WTC11 (cell line): ENCODE data around the gene TMEM40. TPM values are rescaled to one million over a fixed set of nuclear protein-coding genes. Genes with fewer than 3 reads are reported as not detected.

Experiments
- ATAC-seq: fragments of 200-7000 bp; cut with Tn5 transposase; 2 replicates; pipeline ENCODE4 v1.10.0; 2021; ENCODE audit warnings: mild to moderate bottlenecking, moderate library complexity
- CTCF ChIA-PET: fragments of 300-600 bp; sonication (Branson Sonifier 250); formaldehyde crosslinking; loops from one replicate; lab custom pipeline; 2021; ENCODE audit warnings: antibody characterized with exemption; lab: Charles Lee
- POLR2A ChIA-PET: fragments of 350-600 bp; sonication (Branson Sonifier 250); formaldehyde crosslinking; loops from one replicate; lab custom pipeline; 2021; ENCODE audit warnings: antibody characterized with exemption; lab: Charles Lee
- DNase-seq: peaks from one replicate; pipeline ENCODE4 v3.0.0; 2021; ENCODE audit warnings: low spot score
- H3K27ac Mint-ChIP-seq: 2 replicates; pipeline ENCODE4 v1.8.0; 2021; ENCODE audit warnings: mixed read lengths
- H3K27me3 Mint-ChIP-seq: 2 replicates; pipeline ENCODE4 v1.8.0; 2021; ENCODE audit warnings: low read depth, mild to moderate bottlenecking, moderate library complexity, mixed read lengths
- H3K36me3 Mint-ChIP-seq: 2 replicates; pipeline ENCODE4 v1.8.0; 2021; ENCODE audit warnings: mixed read lengths
- H3K4me1 Mint-ChIP-seq: 2 replicates; pipeline ENCODE4 v1.8.0; 2022; ENCODE audit warnings: mixed read lengths
- H3K4me3 Mint-ChIP-seq: 2 replicates; pipeline ENCODE4 v1.8.0; 2021; ENCODE audit warnings: mild to moderate bottlenecking, moderate library complexity, mixed read lengths
- H3K9me3 Mint-ChIP-seq: 2 replicates; pipeline ENCODE4 v1.8.0; 2021; ENCODE audit warnings: mixed read lengths
- CREB1 ChIP-seq: sonication (generic); formaldehyde crosslinking; IDR thresholded peaks from 2 replicates; pipeline ENCODE4 v1.8.0; 2023; ENCODE audit warnings: mild to moderate bottlenecking, missing genetic modification reagents
- CREM ChIP-seq: sonication (generic); formaldehyde crosslinking; IDR thresholded peaks from 2 replicates; pipeline ENCODE4 v1.8.1; 2022; ENCODE audit warnings: mild to moderate bottlenecking, missing genetic modification reagents, moderate library complexity
- E2F1 ChIP-seq: sonication (generic); formaldehyde crosslinking; IDR thresholded peaks from 2 replicates; pipeline ENCODE4 v1.8.0; 2022; ENCODE audit warnings: mild to moderate bottlenecking, missing genetic modification reagents
- EMX1 ChIP-seq: fragments of 250-450 bp; sonication (Bioruptor Pico); IDR thresholded peaks from 2 replicates; pipeline ENCODE4 v1.8.0; 2021; ENCODE audit warnings: mild to moderate bottlenecking
- ESRRA ChIP-seq: sonication (generic); formaldehyde crosslinking; IDR thresholded peaks from 2 replicates; pipeline ENCODE4 v1.8.1; 2022; ENCODE audit warnings: mild to moderate bottlenecking, missing genetic modification reagents, borderline replicate concordance
- ETV6 ChIP-seq: sonication (generic); formaldehyde crosslinking; IDR thresholded peaks from 2 replicates; pipeline ENCODE4 v1.8.1; 2022; ENCODE audit warnings: mild to moderate bottlenecking, missing genetic modification reagents
- GABPB1 ChIP-seq: sonication (generic); formaldehyde crosslinking; IDR thresholded peaks from 2 replicates; pipeline ENCODE4 v1.8.1; 2023; ENCODE audit warnings: mild to moderate bottlenecking, missing genetic modification reagents
- GRHL2 ChIP-seq: fragments of 250-450 bp; sonication (Bioruptor Pico); IDR thresholded peaks from 2 replicates; pipeline ENCODE4 v1.8.0; 2022; ENCODE audit warnings: mild to moderate bottlenecking, moderate library complexity; ENCODE audit not compliant: insufficient replicate concordance, severe bottlenecking
- GTF2I ChIP-seq: fragments of 250-450 bp; sonication (Bioruptor Pico); conservative IDR thresholded peaks from 2 replicates; pipeline ENCODE4 v1.4.0; 2021; ENCODE audit warnings: mild to moderate bottlenecking
- HMGXB4 ChIP-seq: sonication (generic); formaldehyde crosslinking; IDR thresholded peaks from 2 replicates; pipeline ENCODE4 v1.8.1; 2023; ENCODE audit warnings: mild to moderate bottlenecking, moderate library complexity, missing genetic modification reagents
- JUN ChIP-seq: sonication (generic); formaldehyde crosslinking; IDR thresholded peaks from 2 replicates; pipeline ENCODE4 v1.8.0; 2023; ENCODE audit warnings: mild to moderate bottlenecking, missing genetic modification reagents
- NR1H2 ChIP-seq: sonication (generic); formaldehyde crosslinking; IDR thresholded peaks from 2 replicates; pipeline ENCODE4 v1.9.0; 2021; ENCODE audit warnings: mild to moderate bottlenecking, moderate library complexity, missing genetic modification reagents
- OVOL2 ChIP-seq: fragments of 250-450 bp; sonication (Bioruptor Pico); IDR thresholded peaks from 2 replicates; pipeline ENCODE4 v1.9.0; 2021; ENCODE audit warnings: mild to moderate bottlenecking, borderline replicate concordance
- RORB ChIP-seq: fragments of 250-450 bp; sonication (Bioruptor Pico); IDR thresholded peaks from 2 replicates; pipeline ENCODE4 v1.9.0; 2021; ENCODE audit warnings: mild to moderate bottlenecking
- SMAD3 ChIP-seq: sonication (generic); formaldehyde crosslinking; IDR thresholded peaks from 2 replicates; pipeline ENCODE4 v1.8.0; 2022; ENCODE audit warnings: missing genetic modification reagents, mild to moderate bottlenecking, borderline replicate concordance
- SMAD4 ChIP-seq: sonication (generic); formaldehyde crosslinking; IDR thresholded peaks from 2 replicates; pipeline ENCODE4 v1.8.0; 2022; ENCODE audit warnings: mild to moderate bottlenecking, missing genetic modification reagents
- SOX15 ChIP-seq: fragments of 250-450 bp; sonication (Bioruptor Pico); IDR thresholded peaks from 2 replicates; pipeline ENCODE4 v1.9.0; 2021; ENCODE audit warnings: mild to moderate bottlenecking
- TEAD4 ChIP-seq: sonication (generic); formaldehyde crosslinking; IDR thresholded peaks from 2 replicates; pipeline ENCODE4 v1.8.0; 2022; ENCODE audit warnings: mild to moderate bottlenecking, missing genetic modification reagents
- USF1 ChIP-seq: sonication (generic); formaldehyde crosslinking; IDR thresholded peaks from 2 replicates; pipeline ENCODE4 v1.8.0; 2022; ENCODE audit warnings: mild to moderate bottlenecking, missing genetic modification reagents
- ZMAT4 ChIP-seq: fragments of 250-450 bp; sonication (Bioruptor Pico); IDR thresholded peaks from 2 replicates; pipeline ENCODE4 v1.9.0; 2021; ENCODE audit warnings: mild to moderate bottlenecking
- ZNF263 ChIP-seq: sonication (generic); formaldehyde crosslinking; IDR thresholded peaks from 2 replicates; pipeline ENCODE4 v1.8.1; 2022; ENCODE audit warnings: low read depth, mild to moderate bottlenecking, moderate library complexity, missing genetic modification reagents
- ZNF396 ChIP-seq: fragments of 250-450 bp; sonication (Bioruptor Pico); IDR thresholded peaks from 2 replicates; pipeline ENCODE4 v1.8.0; 2021; ENCODE audit warnings: mild to moderate bottlenecking, moderate library complexity, borderline replicate concordance
- ZNF416 ChIP-seq: fragments of 250-450 bp; sonication (Bioruptor Pico); IDR thresholded peaks from 2 replicates; pipeline ENCODE4 v1.9.0; 2021; ENCODE audit warnings: mild to moderate bottlenecking, inconsistent platforms
- ZNF671 ChIP-seq: fragments of 250-450 bp; sonication (Bioruptor Pico); IDR thresholded peaks from 2 replicates; pipeline ENCODE4 v1.8.0; 2021; ENCODE audit warnings: mild to moderate bottlenecking
- total RNA-seq: library from RNA; stranded (reverse); gene quantifications from 3 replicates; pipeline ENCODE4 v1.2.3, GENCODE V29; 2021

The TMEM40 gene
- total RNA-seq, 1 experiment from 2014 or later, result 0.17 TPM

- Mint-ChIP-seq H3K4me1 (no peaks in the 10 kb centered on the region; the same call in 1 of the 2 replicates), H3K36me3 (no peaks in the 10 kb centered on the region), H3K27ac (no peak overlapping the region), H3K4me3 (no peak overlapping the region), H3K9me3 (peaks cover 17% of the 10 kb centered on the region), H3K27me3 (peaks cover 4% of the 10 kb centered on the region)
- CTCF ChIA-PET, result no interaction called here
- TF ChIP-seq SOX15 (CRISPR knock-in tag) (no peak), ZNF416 (CRISPR knock-in tag) (no peak), NR1H2 (CRISPR knock-in tag) (no peak), TEAD4 (no peak), HMGXB4 (CRISPR knock-in tag) (no peak), OVOL2 (CRISPR knock-in tag) (no peak), SMAD3 (CRISPR knock-in tag) (no peak), GABPB1 (CRISPR knock-in tag) (no peak), USF1 (CRISPR knock-in tag) (no peak), EMX1 (CRISPR knock-in tag) (no peak), E2F1 (CRISPR knock-in tag) (no peak), ETV6 (CRISPR knock-in tag) (no peak), ESRRA (CRISPR knock-in tag) (no peak), ZNF671 (no peak), ZMAT4 (CRISPR knock-in tag) (no peak)
- ATAC-seq, result no peak
- DNase-seq, result peak; percentile 14
- POLR2A ChIA-PET, result no interaction called here
These were observed 29.9 kb downstream of the TMEM40 start for GRCh38 chr3:12729051-12729651.

- DNase-seq, result no peak
- TF ChIP-seq GRHL2 (CRISPR knock-in tag), result no peak
- Mint-ChIP-seq H3K36me3 (no peaks in the 10 kb centered on the region), H3K27ac (no peak overlapping the region), H3K27me3 (peaks cover 4% of the 10 kb centered on the region), H3K4me1 (no peaks in the 10 kb centered on the region; the same call in 1 of the 2 replicates), H3K4me3 (no peak overlapping the region), H3K9me3 (peaks cover 17% of the 10 kb centered on the region)
- ChIA-PET CTCF (interaction anchor here (0.7 kb wide), 1 partner anchor 135 kb away, joined by 4 read pairs; no protein-coding TSS in a partner anchor), POLR2A (no interaction called here)
- ATAC-seq, result no peak
These were observed 31.1 kb downstream of the TMEM40 start for GRCh38 chr3:12727937-12728336.

GRCh38 chr3:12727481-12727880, 31.6 kb downstream of the TMEM40 start:
- H3K36me3 Mint-ChIP-seq, result no peaks in the 10 kb centered on the region
- no peak for ATAC-seq
- DNase-seq, result no peak
- H3K27ac Mint-ChIP-seq, result no peak overlapping the region
- ChIA-PET CTCF (interaction anchor here (0.7 kb wide), 1 partner anchor 184 kb away, joined by 3 read pairs; no protein-coding TSS in a partner anchor), POLR2A (no interaction called here)
- H3K9me3 Mint-ChIP-seq, result peaks cover 13% of the 10 kb centered on the region
- H3K4me3 Mint-ChIP-seq, result no peak overlapping the region
- H3K27me3 Mint-ChIP-seq, result peaks cover 4% of the 10 kb centered on the region
- H3K4me1 Mint-ChIP-seq, result no peaks in the 10 kb centered on the region; the same call in 1 of the 2 replicates
- TF ChIP-seq GTF2I, result no peak
- no peak for TF ChIP-seq ZNF396 (CRISPR knock-in tag)
- no peak for TF ChIP-seq ZNF263 (CRISPR knock-in tag)
- TF ChIP-seq RORB (CRISPR knock-in tag), result no peak
- no peak for TF ChIP-seq JUN (CRISPR knock-in tag)
- no peak for TF ChIP-seq CREB1
- no peak for TF ChIP-seq SMAD4 (CRISPR knock-in tag)
- TF ChIP-seq CREM (CRISPR knock-in tag), result no peak
